ENCODE measurements around the gene MSH3.
"Not testable (repeated sequence)": the region's sequence is repeated elsewhere in the genome, so short reads cannot be mapped to it uniquely, and the experiment has no call there.

Gene MSH3

DNA sequence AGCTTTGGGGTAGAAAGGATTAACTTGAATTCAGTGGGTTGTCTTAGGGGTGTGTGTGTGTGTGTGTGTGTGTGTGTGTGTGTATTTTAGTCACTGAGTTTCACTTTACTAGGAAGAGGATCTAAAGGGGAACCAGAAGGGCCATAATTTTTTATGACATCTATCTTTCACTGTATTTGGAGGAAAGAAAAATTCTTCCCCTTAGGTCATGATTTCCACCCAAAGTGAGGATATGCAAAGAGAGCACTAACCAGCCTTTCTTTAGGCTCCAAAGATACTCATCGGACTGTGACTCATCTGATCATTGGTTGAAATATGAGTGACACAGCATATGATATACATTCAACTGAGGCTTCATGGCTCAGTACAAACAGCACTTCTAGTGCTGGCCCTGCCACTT, 230.5 kb downstream of the MSH3 start:
- no peak for DNase-seq (ENCODE audit: extremely low read depth in 1 of 2, low read depth in 1 of 2)

GRCh38 chr5:80885396-80886000, 231.0 kb downstream of the MSH3 start:
- DNase-seq (ENCODE audit: extremely low read depth in 1 of 2, low read depth in 1 of 2) = no peak

DNA sequence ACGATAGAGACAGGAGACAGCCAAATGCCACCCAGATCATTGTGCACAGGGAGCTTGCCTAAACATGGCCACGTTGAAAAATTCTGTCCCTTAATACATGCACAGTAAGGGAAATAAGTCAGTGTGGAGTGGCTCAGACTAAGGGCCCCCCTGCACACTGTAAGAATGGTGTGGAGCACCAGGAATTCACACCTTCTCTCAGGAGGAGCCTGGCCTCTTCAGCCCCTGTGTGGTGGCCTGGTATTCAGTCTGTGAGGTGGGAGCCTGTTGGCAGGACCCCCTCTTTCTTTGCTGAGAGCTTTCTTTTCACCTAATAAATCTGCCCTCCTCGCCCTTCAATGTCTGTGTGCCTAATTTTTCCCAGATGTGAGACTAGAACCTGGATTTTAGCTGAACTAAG, 239.6 kb downstream of the MSH3 start:
- no peak for DNase-seq (ENCODE audit: extremely low read depth in 1 of 2, low read depth in 1 of 2)

DNA sequence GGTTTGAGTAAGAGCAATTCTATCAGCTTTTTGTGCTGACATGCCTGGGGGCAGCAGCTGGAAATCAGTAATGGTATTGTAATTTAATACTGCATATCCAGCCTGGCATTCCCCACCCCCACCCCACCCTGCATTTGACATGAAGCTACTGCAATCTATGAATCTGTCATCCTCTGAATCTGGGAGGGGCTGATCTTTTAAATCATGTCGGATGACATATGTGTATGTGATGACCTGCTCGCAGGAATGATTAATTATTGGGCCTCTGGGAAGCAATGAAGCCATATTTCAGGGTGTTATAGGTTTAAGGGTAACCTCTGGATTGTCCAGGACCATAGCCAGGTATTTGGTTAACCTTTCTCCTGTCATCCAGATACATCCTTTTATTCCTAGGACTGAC, 241.1 kb downstream of the MSH3 start:
- DNase-seq (ENCODE audit: extremely low read depth in 1 of 2, low read depth in 1 of 2) = no peak

GRCh38 chr5:80902624-80903023, 248.2 kb downstream of the MSH3 start:
- DNase-seq (ENCODE audit: extremely low read depth in 1 of 2, low read depth in 1 of 2) = not testable (repeated sequence)

DNA sequence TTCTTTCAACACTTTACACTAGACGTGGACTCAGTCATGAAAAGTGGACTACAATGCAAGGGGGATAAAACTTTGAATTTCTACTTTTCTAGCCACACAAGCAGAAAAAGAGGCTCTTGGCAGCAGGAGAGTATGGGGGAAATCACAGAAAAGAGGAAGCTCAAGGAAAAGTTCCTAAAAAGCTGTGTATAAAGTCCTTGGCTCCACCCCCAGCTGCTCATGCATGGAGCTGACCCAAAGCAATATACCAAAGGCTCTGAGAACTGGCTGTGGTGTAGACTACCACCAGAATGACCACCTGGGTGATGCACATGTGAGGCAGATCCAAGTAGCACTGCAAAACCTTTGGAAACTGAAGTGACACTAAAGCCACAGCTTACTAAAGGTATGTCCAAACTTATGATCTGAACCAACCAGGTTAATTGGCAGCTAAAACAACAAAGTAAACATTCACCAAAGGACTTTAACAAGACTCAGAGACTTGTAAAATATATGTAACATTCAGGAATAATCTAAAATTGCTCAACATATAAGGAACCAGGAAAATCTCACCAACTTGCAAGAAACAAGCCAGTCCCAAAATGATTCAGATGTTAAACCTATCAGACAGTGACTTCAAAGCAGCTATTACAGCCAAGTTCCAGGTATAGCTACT, 250.2 kb downstream of the MSH3 start:
- no peak for DNase-seq (ENCODE audit: extremely low read depth in 1 of 2, low read depth in 1 of 2)

GRCh38 chr5:80905405-80905804, 251.0 kb downstream of the MSH3 start:
- DNase-seq (ENCODE audit: extremely low read depth in 1 of 2, low read depth in 1 of 2) = no peak

DNA sequence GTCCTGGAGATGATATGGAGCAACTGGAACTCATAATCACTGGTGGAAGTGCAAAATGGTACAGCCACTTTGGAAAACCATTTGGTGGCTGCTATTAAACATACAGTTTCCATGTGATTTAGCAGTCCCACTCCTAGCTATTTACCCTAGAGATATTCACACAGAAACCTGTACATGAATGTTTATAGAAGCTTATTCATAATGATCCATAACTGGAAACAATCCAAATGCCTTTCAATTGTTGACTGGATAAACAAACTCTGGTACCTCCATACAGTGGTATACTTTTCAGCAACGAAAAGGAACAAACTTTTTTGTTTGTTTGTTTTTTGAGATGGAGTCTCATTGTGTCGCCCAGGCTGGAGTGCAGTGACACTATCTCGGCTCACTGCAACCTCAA, 258.0 kb downstream of the MSH3 start:
- no peak for DNase-seq (ENCODE audit: extremely low read depth in 1 of 2, low read depth in 1 of 2)

GRCh38 chr5:80915716-80916115, 261.3 kb downstream of the MSH3 start:
- no peak for DNase-seq (ENCODE audit: extremely low read depth in 1 of 2, low read depth in 1 of 2)

- no peak for DNase-seq (ENCODE audit: extremely low read depth in 1 of 2, low read depth in 1 of 2)
These were observed 262.2 kb downstream of the MSH3 start for GRCh38 chr5:80916676-80917075.

DNA sequence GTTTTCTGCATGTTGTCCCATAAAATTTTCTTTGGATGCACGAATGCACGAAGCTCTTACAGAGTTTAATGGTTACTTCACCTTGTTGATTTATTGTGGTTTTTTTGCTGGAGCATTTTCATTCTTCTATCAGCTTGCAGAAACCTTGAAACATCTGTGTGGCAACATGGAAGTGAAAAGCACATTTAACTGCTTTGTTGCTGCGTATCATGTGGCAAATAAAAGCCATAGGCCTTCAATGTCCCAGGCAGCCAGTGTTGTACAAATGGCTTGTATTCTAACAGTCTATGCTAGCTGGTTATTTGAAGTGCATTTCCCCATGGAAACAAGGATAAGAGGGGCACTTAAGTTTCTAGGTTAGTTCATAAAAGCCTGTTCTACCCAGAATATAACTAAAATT, 263.2 kb downstream of the MSH3 start:
- DNase-seq (ENCODE audit: extremely low read depth in 1 of 2, low read depth in 1 of 2) = no peak

- DNase-seq (ENCODE audit: extremely low read depth in 1 of 2, low read depth in 1 of 2) = no peak
These were observed 265.3 kb downstream of the MSH3 start for GRCh38 chr5:80919678-80920196.

DNA sequence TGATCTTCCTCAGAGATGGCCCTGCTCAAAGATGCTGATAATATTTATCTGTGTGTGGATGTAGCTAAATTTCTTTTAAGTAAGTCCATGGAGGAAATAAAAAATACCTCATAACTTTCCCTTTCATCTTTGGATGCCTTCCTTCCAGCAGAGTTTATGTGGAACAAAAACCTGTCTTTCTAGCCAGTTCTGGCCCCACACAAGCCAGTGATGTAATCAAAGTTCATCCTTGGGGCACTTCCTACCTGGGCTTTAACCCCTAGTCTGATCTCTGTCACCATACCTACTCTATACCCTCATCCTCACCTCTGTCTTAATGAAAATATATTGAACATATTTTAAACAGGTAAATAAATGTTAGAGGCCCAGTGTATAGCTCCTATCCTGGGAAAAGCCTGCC, 265.9 kb downstream of the MSH3 start:
- DNase-seq (ENCODE audit: extremely low read depth in 1 of 2, low read depth in 1 of 2) = no peak

DNA sequence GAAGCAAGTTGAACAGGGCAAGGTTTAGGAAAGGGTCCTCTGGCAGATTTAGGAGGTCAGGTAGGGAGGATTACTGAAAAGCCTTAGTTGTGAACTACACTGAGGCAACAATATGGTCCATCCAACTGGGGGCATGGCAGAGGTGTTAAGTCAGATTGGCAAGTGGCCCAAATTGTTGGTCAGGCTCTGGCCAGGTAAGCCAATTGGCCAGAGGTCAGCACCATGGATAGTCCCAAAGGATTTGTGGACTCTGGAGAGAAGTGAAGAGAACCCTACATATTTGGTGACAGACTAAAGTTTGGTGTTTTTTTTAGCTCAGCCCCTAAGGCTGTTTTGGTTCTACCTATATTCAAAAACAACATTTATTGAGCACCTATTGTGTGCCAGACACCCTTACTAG, 266.6 kb downstream of the MSH3 start:
- no peak for DNase-seq (ENCODE audit: extremely low read depth in 1 of 2, low read depth in 1 of 2)

DNA sequence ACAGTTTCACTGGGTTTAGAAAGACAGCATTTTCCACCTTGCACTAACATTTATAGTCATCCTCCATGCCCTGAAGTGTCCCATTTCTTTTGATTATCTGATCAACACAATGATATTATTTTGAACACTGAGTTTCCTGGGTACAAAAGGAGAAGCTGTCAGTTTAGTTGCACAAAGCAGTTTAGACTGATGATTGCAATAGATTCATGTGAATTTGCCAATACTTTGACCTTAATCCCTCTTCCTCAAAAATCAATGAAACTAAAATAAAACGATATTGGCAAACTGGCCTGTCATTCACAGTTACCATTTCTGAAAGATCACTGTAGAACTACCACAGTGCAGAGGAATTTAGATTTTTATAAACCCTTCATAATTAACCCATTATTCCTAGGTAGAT, 271.5 kb downstream of the MSH3 start:
- no peak for DNase-seq (ENCODE audit: extremely low read depth in 1 of 2, low read depth in 1 of 2)
